NCI-H524 (cell line): ENCODE results near the gene RAB3D.
"Not testable (repeated sequence)": the region's sequence is repeated elsewhere in the genome, so short reads cannot be mapped to it uniquely, and the experiment has no call there.

ENCODE experiments used
- DNase-seq, 2 experiments: peaks; one replicate each; lab custom pipeline; 2025; lab: John Stamatoyannopoulos, UW

Gene RAB3D

GRCh38 chr19:11338121-11338520 is 1.3 kb downstream of the RAB3D start:
- DNase-seq = no peak

- DNase-seq = no peak
Observed at GRCh38 chr19:11337080-11337479, 2.4 kb downstream of the RAB3D start.

- DNase-seq = no peak
Observed at GRCh38 chr19:11335449-11336146, 3.9 kb downstream of the RAB3D start.

DNA sequence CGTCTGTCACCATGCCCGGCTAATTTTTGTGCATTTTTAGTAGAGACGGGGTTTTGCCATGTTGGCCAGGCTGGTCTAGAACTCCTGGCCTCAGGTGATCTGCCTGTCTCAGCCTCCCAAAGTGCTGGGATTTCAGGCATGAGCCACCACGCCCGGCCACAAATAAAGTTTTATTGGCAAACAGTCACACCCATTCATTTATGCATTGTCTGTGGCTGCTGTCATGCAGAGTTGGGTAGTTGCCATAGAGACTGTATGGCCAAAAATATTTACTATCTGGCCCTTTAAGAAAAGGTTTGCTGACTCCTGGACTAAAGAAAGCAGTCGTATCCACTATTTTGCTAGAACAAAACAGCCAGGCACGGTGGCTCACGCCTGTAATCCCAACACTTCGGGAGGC is 5.6 kb downstream of the RAB3D start:
- not testable (repeated sequence) for DNase-seq

GRCh38 chr19:11332822-11333221 is 6.6 kb downstream of the RAB3D start:
- DNase-seq = no peak

GRCh38 chr19:11331502-11331901 is 8.0 kb downstream of the RAB3D start:
- DNase-seq = no peak

DNA sequence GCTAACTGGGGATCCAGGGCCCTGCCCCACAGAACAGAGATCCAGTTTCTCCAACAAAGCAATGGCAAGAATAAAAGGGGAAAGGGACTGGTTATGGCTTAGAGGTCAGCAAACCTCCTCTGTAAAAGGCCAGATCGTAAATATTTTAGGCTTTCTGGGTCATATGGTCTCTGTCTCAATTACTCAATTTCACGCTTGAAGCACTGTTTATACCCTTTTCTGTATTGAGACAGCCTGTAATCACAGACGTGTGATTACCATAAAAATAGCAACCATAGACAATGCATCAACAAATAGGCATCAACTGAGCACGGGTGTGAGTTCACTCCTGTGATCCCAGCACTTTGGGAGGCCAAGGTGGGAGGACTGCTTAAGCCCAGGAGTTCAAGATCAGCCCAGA is 9.3 kb downstream of the RAB3D start:
- no peak for DNase-seq

- DNase-seq = no peak
Observed at GRCh38 chr19:11325544-11325943, 13.9 kb downstream of the RAB3D start.

- DNase-seq = no peak
Observed at GRCh38 chr19:11324748-11325389, 14.6 kb downstream of the RAB3D start.

- DNase-seq = no peak
Observed at GRCh38 chr19:11324079-11324661, 15.3 kb downstream of the RAB3D start.

DNA sequence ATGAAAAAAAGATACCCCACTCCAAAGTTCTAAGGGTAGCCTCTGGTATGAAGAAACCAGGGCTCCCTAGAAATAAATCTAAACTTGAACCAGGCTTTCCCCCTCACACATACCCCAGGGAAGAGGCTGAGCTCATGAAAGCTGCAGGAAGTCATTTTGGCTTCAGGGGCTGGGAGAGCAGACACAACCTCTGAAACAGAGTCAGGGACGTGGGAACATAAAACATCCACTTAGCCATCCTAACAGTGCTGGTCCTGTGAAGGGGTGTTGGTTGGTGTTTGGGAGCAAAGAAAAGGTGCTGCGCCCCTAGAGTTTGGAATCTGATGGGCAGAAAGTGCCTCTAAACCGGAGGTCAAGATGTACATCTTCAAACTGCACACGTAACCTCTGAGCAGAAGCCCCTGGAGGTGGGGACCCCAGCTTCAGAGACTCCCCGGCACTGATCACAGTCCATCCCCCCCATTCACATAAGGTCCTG is 15.8 kb downstream of the RAB3D start:
- no peak for DNase-seq

- no peak for DNase-seq
Observed at GRCh38 chr19:11322269-11323024, 17.0 kb downstream of the RAB3D start.

DNA sequence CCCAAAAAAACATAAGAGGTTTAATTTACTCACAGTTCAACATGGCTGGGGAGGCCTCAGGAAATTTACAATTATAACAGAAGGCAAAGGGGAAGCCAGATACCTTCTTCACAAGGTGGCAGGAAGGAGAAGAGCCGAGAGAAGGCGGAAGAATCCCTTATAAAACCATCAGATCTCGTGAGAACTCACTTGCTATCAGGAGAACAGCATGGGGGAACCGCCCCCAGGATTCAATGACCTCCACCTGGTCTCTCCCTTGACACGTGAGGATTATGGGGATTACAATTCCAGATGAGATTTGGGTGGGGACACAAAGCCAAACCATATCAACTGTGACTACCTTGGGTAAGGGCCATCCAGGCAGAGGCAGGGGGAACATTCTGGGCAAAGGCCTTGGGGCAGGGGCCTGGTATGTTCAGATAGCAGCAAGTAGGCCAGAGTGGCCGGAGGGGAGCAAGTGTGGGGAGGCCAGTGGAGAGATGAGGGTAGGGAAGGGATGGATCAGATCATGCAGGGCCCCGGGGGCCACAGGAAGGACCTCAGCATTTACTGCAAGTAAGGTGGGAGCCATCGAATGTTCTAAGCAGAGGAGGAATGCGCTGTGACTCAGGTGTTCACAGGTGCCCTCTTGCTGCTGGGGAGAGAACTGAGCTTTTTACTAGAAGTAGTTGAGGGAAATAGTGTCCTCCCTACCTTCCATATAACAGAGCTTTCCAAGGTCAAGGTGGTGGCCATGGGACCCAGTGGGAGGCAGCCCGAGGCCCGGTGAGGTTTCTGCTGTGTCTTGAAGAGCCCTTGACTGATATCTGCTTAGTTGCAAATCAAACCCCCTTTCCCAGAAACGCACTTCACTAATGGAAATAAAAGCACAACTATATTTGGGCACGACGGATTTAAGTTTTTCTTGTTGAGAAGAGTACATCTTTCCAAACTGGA is 18.0 kb downstream of the RAB3D start:
- peak in 1 of 2 experiments; percentile 10 for DNase-seq

DNA sequence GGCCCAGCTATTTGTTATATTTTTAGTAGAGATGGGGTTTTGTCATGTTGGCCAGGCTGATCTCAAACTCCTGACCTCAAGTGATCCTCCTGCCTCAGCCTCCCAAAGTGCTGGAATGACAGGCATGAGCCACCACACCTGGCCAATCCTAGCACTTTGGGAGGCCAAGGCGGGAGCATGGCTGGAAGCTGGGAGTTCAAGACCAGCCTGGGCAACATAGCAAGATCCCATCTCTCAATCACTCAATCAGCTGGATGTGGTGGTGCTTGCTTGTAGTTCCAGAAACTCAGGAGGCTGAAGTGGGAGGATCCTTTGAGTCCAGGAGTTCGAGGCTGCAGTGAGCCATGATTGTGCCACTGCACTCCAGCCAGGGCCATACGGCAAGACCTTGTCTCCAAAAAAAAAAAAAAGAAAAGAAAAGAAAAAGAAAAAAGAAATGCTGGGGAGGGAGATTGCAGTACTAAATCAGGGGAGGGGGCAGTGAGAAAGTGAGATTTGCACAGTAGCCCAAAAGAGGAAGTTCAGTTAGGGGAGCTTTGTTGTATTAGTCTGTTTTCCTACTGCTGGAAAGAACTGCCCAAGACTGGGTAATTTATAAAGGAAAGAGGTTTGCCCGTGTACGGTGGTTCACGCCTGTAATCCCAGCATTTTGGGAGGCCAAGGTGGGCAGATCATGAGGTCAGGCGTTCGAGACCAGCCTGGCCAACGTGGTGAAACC is 19.0 kb downstream of the RAB3D start:
- DNase-seq = not testable (repeated sequence)

GRCh38 chr19:11306337-11306736 is 33.1 kb downstream of the RAB3D start:
- DNase-seq = no peak

- DNase-seq = no peak
Observed at GRCh38 chr19:11304936-11305335, 34.5 kb downstream of the RAB3D start.

GRCh38 chr19:11300811-11301120 is 38.7 kb downstream of the RAB3D start:
- DNase-seq = no peak

GRCh38 chr19:11299946-11300810 is 39.3 kb downstream of the RAB3D start:
- peak in 1 of 2 experiments; percentile 15 for DNase-seq

DNA sequence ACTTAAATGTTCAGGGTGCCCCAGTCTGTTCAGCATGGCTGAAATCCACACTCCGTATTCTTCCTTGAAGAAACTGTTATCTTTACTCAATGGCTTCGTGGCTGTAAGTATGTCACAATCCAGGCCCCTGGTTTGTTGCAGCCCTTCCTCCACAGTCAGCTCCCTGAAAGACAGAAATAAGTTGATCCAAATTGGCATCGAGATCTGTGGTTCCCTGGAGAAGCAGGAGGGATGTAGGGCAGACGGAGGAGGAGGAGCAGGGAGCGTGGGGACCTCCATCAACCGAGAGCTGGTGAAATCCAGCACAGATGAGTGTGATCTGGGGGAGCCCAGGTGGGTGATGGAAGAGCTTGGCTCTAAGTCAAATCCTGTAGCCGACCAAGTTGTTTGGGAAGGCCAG is 43.2 kb downstream of the RAB3D start:
- no peak for DNase-seq
